PFSK-1 (cell line): ENCODE data around the gene SLC4A4.

Experiments
- FOXP2 ChIP-seq: optimal IDR thresholded peaks from 2 replicates; pipeline ENCODE3; 2011; ENCODE audit warnings: borderline replicate concordance, control low read depth, inconsistent platforms; ENCODE audit not compliant: insufficient read depth; ENCODE audit errors: extremely low read length, extremely low read depth
- POLR2AphosphoS5 ChIP-seq: IDR thresholded peaks from 2 replicates; pipeline ENCODE4 v1.6.1; 2012; ENCODE audit warnings: low read depth, mild to moderate bottlenecking, control low read depth, low read length, moderate library complexity
- SIN3A ChIP-seq: IDR thresholded peaks from 2 replicates; pipeline ENCODE4 v1.6.1; 2012; ENCODE audit warnings: mild to moderate bottlenecking, low read length, moderate library complexity, borderline replicate concordance; ENCODE audit not compliant: insufficient read depth
- TAF1 ChIP-seq: IDR thresholded peaks from 2 replicates; pipeline ENCODE4 v1.6.1; 2012; ENCODE audit warnings: low read length, control low read depth, borderline replicate concordance; ENCODE audit not compliant: insufficient read depth
- TF ChIP-seq, protein P1 (sequence below), 2 experiments: IDR thresholded peaks; 2 replicates each; pipeline versions ENCODE4 v1.6.1 to v1.8.0; 2011 to 2012; ENCODE audit warnings: low read depth in 2 of 2, low read length in 2 of 2, control low read depth in 1 of 2, inconsistent platforms in 1 of 2, mild to moderate bottlenecking in 1 of 2, moderate library complexity in 1 of 2; ENCODE audit not compliant: insufficient read depth in 1 of 2

Gene SLC4A4

GRCh38 chr4:71402616-71403015, 63.8 kb downstream of the SLC4A4 start:
- no peak for TF ChIP-seq SIN3A
- TF ChIP-seq, protein P1, sequence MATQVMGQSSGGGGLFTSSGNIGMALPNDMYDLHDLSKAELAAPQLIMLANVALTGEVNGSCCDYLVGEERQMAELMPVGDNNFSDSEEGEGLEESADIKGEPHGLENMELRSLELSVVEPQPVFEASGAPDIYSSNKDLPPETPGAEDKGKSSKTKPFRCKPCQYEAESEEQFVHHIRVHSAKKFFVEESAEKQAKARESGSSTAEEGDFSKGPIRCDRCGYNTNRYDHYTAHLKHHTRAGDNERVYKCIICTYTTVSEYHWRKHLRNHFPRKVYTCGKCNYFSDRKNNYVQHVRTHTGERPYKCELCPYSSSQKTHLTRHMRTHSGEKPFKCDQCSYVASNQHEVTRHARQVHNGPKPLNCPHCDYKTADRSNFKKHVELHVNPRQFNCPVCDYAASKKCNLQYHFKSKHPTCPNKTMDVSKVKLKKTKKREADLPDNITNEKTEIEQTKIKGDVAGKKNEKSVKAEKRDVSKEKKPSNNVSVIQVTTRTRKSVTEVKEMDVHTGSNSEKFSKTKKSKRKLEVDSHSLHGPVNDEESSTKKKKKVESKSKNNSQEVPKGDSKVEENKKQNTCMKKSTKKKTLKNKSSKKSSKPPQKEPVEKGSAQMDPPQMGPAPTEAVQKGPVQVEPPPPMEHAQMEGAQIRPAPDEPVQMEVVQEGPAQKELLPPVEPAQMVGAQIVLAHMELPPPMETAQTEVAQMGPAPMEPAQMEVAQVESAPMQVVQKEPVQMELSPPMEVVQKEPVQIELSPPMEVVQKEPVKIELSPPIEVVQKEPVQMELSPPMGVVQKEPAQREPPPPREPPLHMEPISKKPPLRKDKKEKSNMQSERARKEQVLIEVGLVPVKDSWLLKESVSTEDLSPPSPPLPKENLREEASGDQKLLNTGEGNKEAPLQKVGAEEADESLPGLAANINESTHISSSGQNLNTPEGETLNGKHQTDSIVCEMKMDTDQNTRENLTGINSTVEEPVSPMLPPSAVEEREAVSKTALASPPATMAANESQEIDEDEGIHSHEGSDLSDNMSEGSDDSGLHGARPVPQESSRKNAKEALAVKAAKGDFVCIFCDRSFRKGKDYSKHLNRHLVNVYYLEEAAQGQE (IDR thresholded peaks at IDR 0.05; ENCODE audit: insufficient read depth in 1 of 2, low read depth in 2 of 2, low read length in 2 of 2) = no peak
- no peak for TF ChIP-seq POLR2AphosphoS5
- no peak for TF ChIP-seq FOXP2
- TF ChIP-seq TAF1 = no peak

GRCh38 chr4:71404049-71404448, 65.2 kb downstream of the SLC4A4 start:
- TF ChIP-seq TAF1 (no peak), FOXP2 (no peak), POLR2AphosphoS5 (no peak), SIN3A (no peak)
- TF ChIP-seq, protein P1 (IDR thresholded peaks at IDR 0.05; ENCODE audit: insufficient read depth in 1 of 2, low read depth in 2 of 2, low read length in 2 of 2) = no peak

- TF ChIP-seq SIN3A (no peak), POLR2AphosphoS5 (no peak), TAF1 (no peak), FOXP2 (no peak)
- TF ChIP-seq, protein P1 (IDR thresholded peaks at IDR 0.05; ENCODE audit: insufficient read depth in 1 of 2, low read depth in 2 of 2, low read length in 2 of 2) = no peak
Measured at GRCh38 chr4:71405791-71406190, 67.0 kb downstream of the SLC4A4 start.

DNA sequence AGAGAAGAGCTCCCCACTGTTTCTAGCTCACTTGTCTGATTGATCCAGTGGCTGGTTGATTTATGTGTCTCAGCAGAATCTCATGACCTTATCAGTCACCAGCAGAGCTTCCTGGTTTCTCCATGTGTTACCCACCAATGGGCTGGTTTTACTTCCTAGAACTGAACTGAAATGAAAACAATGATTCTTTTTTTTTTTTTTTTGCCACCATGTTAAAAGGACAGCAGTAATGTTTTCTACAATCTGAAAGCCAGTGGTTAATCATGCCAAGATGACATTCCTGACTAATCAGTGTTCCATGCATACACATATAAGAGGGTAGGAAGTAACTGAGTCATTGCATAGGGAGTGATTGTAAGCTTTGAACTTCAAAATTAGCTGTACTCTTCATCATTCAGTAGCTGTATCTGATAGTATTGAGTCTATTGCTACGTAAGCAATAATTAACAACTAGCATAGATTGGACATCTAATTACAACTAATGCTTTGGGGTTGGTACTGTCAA, 67.7 kb downstream of the SLC4A4 start:
- no peak for TF ChIP-seq FOXP2
- no peak for TF ChIP-seq POLR2AphosphoS5
- TF ChIP-seq SIN3A = no peak
- TF ChIP-seq, protein P1 (IDR thresholded peaks at IDR 0.05; ENCODE audit: insufficient read depth in 1 of 2, low read depth in 2 of 2, low read length in 2 of 2) = no peak
- no peak for TF ChIP-seq TAF1

DNA sequence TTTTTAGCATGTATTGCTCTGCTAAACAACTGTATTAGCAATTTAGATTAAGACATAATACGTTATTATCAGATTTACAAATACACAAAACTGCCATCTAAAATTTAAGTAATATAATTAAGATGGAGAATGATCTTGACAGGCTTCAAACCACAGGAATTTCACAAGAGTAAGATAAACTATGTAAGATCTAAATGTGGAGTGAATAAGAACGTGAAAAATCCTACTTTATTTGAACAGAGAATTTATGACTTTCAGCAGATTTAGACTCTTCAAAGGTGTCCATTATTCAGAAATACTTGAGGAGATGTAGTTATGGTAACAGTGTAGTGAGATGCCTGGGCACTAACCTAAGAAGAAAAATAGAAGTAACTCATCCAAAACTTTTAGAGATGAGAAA, 73.2 kb downstream of the SLC4A4 start:
- TF ChIP-seq SIN3A (no peak), POLR2AphosphoS5 (no peak), FOXP2 (no peak), TAF1 (no peak)
- TF ChIP-seq, protein P1 (IDR thresholded peaks at IDR 0.05; ENCODE audit: insufficient read depth in 1 of 2, low read depth in 2 of 2, low read length in 2 of 2) = no peak
